Spinal cord (tissue), 10 donors: Measurements from ENCODE around the gene PATJ. TPM values are rescaled to one million over a fixed set of nuclear protein-coding genes. Genes with fewer than 3 reads are reported as not detected.
"Not testable (repeated sequence)": the region's sequence is repeated elsewhere in the genome, so short reads cannot be mapped to it uniquely, and the experiment has no call there.

Source experiments
- DNase-seq, 6 donors: peaks; one replicate each; pipeline versions ENCODE4 v3.0.0 to v3.0.0-alpha.2; 2013 to 2015; ENCODE audit warnings: low spot score in 6 of 6, low read depth in 4 of 6
- H3K27ac ChIP-seq: one replicate; pipeline ENCODE4 v1.5.1; 2013; ENCODE audit warnings: low read depth, low read length, control low read depth
- H3K27me3 ChIP-seq: one replicate; pipeline ENCODE4 v1.6.1; 2013; ENCODE audit warnings: low read length; ENCODE audit not compliant: control insufficient read depth, insufficient read depth
- H3K36me3 ChIP-seq: one replicate; pipeline ENCODE4 v1.6.1; 2013; ENCODE audit warnings: low read length; ENCODE audit not compliant: control insufficient read depth, insufficient read depth
- H3K4me1 ChIP-seq: one replicate; pipeline ENCODE4 v1.6.1; 2013; ENCODE audit warnings: low read length; ENCODE audit not compliant: control insufficient read depth, insufficient read depth
- H3K4me3 ChIP-seq: one replicate; pipeline ENCODE4 v1.5.1; 2013; ENCODE audit warnings: low read depth, low read length, control low read depth
- H3K9me3 ChIP-seq: one replicate; pipeline ENCODE4 v1.6.1; 2013; ENCODE audit warnings: low read length; ENCODE audit not compliant: control insufficient read depth, insufficient read depth
- WGBS: methylation state at CpG from one replicate; pipeline ENCODE4 v1.1.5; 2013; ENCODE audit warnings: missing lambda C conversion rate; ENCODE audit not compliant: insufficient coverage; 5-methylcytosine and 5-hydroxymethylcytosine counted together
- polyA plus RNA-seq, 2 donors: library from polyadenylated mRNA; unstranded; fragments of 120-200 nt; gene quantifications; one replicate each; pipeline ENCODE4 v1.2.1, GENCODE V29; 2013; ENCODE audit not compliant: insufficient read length in 2 of 2
- total RNA-seq, 2 donors: library from RNA; depleted of rRNA in 1 of 2; stranded (reverse); fragments of 120-200 nt in 1 of 2; fragments of >200 nt in 1 of 2; gene quantifications; one replicate each; pipeline versions ENCODE4 v1.2.3 to v1.2.4, GENCODE V29; 2013 to 2014
- donor health status: healthy.

PATJ gene
- total and polyA plus RNA-seq, 4 donors, result 18.8 to 58.2 (median 37.8) TPM

DNA sequence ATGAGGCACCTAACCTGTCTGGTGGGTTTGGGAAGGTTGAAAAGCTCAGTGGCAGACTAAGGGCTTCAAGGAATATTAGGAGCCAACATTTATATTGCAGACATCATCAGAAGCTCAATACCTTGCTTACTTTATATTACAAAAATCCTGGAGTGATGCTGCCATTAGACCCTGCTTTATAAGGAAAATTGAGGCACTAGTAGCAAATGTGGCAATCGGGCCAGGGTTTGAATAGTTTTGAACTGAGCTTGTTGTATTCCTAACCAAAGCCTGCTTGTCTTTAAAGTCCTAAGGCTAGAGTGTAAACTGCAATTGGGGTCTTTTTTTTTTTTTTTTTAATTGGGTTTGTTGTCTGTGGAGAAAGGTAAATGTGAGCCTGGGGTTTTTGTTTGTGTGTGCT lies 466.7 kb downstream of the PATJ start:
- no peak overlapping the region for H3K4me3 ChIP-seq
- 83% methylated on average over 1 of the region's 1 CpG for WGBS
- no peaks in the 10 kb centered on the region for H3K4me1 ChIP-seq
- DNase-seq, result no peak
- H3K27ac ChIP-seq, result no peak overlapping the region
- peaks cover 3% of the 10 kb centered on the region for H3K9me3 ChIP-seq
- no peaks in the 10 kb centered on the region for H3K36me3 ChIP-seq
- no peaks in the 10 kb centered on the region for H3K27me3 ChIP-seq

DNA sequence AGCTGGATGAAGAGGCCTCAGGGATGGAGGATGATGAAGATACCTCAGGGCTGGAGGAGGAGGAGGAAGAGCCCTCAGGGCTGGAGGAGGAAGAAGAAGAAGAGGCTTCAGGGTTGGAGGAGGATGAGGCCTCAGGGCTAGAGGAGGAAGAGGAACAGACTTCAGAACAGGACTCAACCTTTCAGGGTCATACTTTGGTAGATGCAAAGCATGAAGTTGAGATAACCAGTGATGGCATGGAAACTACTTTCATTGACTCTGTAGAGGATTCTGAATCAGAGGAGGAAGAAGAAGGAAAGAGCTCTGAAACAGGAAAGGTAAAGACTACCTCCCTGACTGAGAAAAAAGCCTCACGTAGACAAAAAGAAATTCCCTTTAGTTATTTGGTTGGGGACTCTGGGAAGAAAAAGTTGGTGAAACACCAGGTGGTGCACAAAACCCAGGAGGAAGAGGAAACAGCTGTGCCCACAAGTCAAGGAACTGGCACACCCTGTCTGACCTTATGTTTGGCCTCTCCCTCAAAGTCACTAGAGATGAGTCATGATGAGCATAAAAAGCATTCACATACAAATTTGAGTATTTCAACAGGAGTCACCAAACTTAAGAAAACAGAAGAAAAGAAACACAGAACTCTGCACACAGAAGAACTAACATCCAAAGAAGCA lies 467.8 kb downstream of the PATJ start:
- no peak for DNase-seq
- Histone ChIP-seq H3K4me3 (no peak overlapping the region), H3K9me3 (peaks cover 3% of the 10 kb centered on the region), H3K27ac (no peak overlapping the region), H3K36me3 (no peaks in the 10 kb centered on the region), H3K4me1 (no peaks in the 10 kb centered on the region), H3K27me3 (no peaks in the 10 kb centered on the region)
- WGBS, result no CpG with 5 or more reads among the region's 1 CpG

DNA sequence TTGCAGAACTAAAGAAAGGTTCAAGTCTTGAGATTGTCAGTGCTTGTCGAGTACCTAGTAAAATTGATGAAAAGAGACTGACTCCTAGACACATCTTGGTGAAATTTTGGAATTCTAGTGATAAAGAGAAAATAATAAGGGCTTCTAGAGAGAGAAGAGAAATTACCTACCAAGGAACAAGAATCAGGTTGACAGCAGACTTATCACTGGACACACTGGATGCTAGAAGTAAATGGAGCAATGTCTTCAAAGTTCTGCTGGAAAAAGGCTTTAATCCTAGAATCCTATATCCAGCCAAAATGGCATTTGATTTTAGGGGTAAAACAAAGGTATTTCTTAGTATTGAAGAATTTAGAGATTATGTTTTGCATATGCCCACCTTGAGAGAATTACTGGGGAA lies 468.7 kb downstream of the PATJ start:
- Histone ChIP-seq H3K27ac (no peak overlapping the region), H3K4me3 (no peak overlapping the region), H3K36me3 (no peaks in the 10 kb centered on the region), H3K4me1 (no peaks in the 10 kb centered on the region), H3K27me3 (no peaks in the 10 kb centered on the region), H3K9me3 (peaks cover 3% of the 10 kb centered on the region)
- 100% methylated on average over 1 of the region's 1 CpG for WGBS
- no peak for DNase-seq

DNA sequence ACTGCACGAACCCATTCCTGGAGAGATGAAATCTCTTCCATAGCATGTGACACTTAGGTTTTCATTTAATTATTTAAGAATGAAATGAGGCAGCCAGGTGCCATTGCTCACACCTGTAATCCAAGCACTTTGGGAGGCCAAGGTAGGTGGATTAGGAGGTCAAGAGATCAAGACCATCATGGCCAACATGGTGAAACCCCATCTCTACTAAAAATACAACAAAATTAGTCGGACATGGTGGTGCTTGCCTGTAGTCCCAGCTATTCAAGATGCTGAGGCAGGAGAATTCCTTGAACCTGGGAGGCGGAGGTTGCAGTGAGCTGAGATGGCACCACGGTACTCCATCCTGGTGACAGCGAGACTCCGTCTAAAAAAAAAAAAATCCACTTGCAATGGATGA lies 470.1 kb downstream of the PATJ start:
- DNase-seq, result no peak
- no peaks in the 10 kb centered on the region for H3K4me1 ChIP-seq
- no peaks in the 10 kb centered on the region for H3K36me3 ChIP-seq
- no peaks in the 10 kb centered on the region for H3K27me3 ChIP-seq
- no peak overlapping the region for H3K27ac ChIP-seq
- H3K4me3 ChIP-seq, result no peak overlapping the region
- WGBS, result 100% methylated on average over 2 of the region's 6 CpGs
- peaks cover 3% of the 10 kb centered on the region for H3K9me3 ChIP-seq

DNA sequence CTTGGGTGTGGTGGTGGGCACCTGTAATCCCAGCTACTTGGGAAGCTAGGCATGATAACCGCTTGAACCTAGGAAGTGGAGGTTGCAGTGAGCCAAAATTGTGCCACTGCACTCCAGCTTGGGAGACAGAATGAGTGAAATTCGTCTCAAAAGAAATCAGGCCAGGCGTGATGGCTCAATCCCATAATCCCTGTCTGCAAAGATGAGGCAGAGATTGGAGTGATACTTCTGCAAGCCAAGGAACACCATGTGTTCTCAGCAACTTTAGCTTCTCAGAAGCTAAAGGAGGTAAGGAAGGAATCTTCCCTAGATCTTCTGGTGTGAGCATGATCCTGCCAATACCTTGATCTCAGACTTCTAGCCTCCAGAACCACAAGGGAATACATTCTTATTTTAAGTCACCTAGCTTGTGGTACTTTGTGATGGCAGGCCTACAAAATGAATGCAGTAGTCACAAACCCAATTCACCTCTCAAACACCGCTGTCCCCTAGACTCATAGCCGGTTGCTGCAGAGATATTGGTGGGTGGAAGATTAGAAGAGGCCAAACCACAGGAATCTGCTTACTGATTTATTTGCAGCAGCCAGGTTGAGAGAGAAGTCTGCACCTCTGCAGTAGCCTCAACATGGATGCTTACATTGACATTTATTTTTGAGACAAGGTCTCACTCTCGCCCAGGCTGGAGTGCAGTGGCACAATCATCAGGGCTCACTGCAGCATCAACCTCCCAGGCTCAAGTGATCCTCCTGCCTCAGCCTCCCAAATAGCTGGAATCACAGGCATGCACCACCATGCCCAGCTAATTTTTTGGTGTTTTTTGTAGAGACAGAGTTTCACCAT lies 471.0 kb downstream of the PATJ start:
- H3K4me3 ChIP-seq, result no peak overlapping the region
- no peaks in the 10 kb centered on the region for H3K27me3 ChIP-seq
- no peak for DNase-seq
- no peaks in the 10 kb centered on the region for H3K4me1 ChIP-seq
- H3K9me3 ChIP-seq, result peaks cover 3% of the 10 kb centered on the region
- no peak overlapping the region for H3K27ac ChIP-seq
- 88% methylated on average over 3 of the region's 6 CpGs for WGBS
- H3K36me3 ChIP-seq, result no peaks in the 10 kb centered on the region

DNA sequence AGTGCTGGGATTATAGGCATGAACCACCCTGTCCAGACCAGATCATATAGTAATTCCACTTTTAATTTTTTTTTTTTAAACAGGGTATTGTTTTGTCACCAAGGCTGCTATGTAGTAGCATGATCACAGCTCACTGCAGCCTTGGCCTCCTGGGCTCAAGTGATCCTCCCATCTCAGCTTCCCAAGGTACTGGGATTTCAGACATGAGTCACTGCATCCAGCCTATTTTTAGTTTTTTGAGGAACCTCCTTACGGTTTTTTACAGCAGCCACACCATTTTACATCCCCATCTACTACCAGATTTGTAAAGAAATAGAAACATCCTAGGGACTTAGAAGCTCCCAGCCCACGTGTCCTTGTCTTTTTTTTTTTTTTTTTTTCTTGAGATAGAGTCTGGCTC lies 476.3 kb downstream of the PATJ start:
- Histone ChIP-seq H3K9me3 (no peaks in the 10 kb centered on the region), H3K4me1 (no peaks in the 10 kb centered on the region), H3K27ac (no peak overlapping the region), H3K4me3 (no peak overlapping the region), H3K27me3 (no peaks in the 10 kb centered on the region), H3K36me3 (no peaks in the 10 kb centered on the region)
- DNase-seq, result no peak
- WGBS, result no CpG with 5 or more reads among the region's 2 CpGs

DNA sequence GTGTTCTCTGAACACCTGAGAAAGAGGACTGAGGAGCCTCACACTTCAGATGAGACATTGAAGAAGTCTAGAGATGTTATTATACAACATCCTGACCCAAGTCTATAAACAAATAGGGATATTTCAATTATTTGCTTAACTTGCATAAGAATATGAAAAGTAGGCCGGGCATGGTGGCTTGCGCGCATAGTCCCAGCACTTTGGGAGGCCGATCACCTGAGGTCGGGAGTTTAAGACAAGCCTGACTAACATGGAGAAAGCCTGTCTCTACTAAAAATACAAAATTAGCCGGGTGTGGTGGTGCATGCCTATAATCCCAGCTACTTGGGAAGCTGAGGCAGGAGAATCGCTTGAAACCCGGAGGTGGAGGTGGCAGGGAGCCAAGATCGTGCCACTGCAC lies 478.2 kb downstream of the PATJ start:
- H3K9me3 ChIP-seq, H3K27ac ChIP-seq: not testable (repeated sequence)
- 97% methylated on average over 5 of the region's 9 CpGs for WGBS

DNA sequence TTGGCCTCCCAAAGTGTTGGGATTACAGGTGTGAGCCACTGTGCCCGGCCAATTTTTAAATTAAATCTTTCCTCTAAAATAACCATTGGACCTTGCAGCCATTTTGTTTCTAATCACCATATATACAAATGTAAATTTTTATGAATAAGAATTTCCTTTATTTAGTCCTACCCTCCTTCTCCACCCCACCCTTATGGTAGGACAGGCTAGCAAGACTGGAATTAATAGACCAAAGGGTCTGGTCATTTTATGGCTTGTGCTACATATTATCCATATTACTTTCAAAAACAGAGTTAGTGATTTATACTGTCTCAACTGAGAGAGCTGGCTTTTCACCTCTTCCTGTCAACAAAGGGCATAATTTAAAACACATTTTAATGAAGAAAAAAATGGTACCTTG lies 478.9 kb downstream of the PATJ start:
- no peak for DNase-seq
- WGBS, result no CpG with 5 or more reads among the region's 1 CpG

More for the DNA sequence above, 478.2 kb downstream of the PATJ start:
- H3K4me1 ChIP-seq, H3K36me3 ChIP-seq, H3K4me3 ChIP-seq, H3K27me3 ChIP-seq, DNase-seq: not testable (repeated sequence)

DNA sequence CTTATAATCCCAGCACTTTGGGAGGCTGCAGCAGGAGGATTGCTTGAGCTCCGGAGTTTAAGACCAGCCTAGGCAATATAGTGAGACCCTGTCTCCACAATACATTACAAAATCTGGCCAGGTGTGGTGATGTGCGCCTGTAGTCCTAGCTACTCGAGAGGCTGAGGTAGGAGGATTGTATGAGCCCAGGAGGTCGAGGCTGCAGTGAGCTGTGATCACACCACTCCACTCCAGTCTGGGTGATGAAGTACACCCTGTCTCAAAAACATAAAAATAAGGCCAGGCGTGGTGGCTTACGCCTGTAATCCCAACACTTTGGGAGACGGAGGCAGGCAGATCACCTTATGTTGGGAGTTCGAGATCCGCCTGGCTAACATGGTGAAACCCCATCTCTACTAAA lies 480.0 kb downstream of the PATJ start:
- no peak for DNase-seq
- Histone ChIP-seq H3K4me3 (no peak overlapping the region), H3K4me1 (no peaks in the 10 kb centered on the region), H3K9me3 (no peaks in the 10 kb centered on the region), H3K27ac (no peak overlapping the region), H3K27me3 (no peaks in the 10 kb centered on the region), H3K36me3 (no peaks in the 10 kb centered on the region)
- 79% methylated on average over 4 of the region's 9 CpGs for WGBS

More for the DNA sequence above, 478.9 kb downstream of the PATJ start:
- Histone ChIP-seq H3K36me3 (no peaks in the 10 kb centered on the region), H3K9me3 (no peaks in the 10 kb centered on the region), H3K4me1 (no peaks in the 10 kb centered on the region), H3K27me3 (no peaks in the 10 kb centered on the region), H3K4me3 (no peak overlapping the region), H3K27ac (no peak overlapping the region)

DNA sequence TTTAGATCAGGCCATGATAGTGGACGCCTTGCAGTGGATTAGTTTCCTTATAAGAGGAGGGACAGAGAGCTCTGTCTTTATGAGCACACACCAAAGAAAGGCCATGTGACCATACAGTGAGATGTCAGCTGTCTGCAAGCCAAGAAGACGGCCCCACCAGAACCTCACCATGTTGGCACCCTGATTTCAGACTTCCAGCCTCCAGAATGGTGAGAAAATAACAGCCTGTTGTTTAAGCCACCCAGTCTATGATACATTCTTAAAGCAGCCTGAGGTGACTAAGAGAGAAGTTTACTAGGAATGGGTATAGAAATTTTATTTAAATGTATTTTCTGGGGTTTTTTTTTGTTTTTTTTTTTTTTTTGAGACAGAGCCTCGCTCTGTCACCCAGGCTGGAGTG lies 481.9 kb downstream of the PATJ start:
- H3K27me3 ChIP-seq, result no peaks in the 10 kb centered on the region
- H3K36me3 ChIP-seq, result no peaks in the 10 kb centered on the region
- H3K4me1 ChIP-seq, result peaks cover 8% of the 10 kb centered on the region
- WGBS, result no CpG with 5 or more reads among the region's 3 CpGs
- H3K4me3 ChIP-seq, result no peak overlapping the region
- no peak for DNase-seq
- H3K27ac ChIP-seq, result no peak overlapping the region
- H3K9me3 ChIP-seq, result no peaks in the 10 kb centered on the region
